Type B pancreatic cell (in vitro differentiated cells): ENCODE results near the gene MRPS18C. TPM values are rescaled to one million over a fixed set of nuclear protein-coding genes. Genes with fewer than 3 reads are reported as not detected.

Source experiments
- DNase-seq: peaks from one replicate; pipeline ENCODE4 v3.0.0; 2021; ENCODE audit warnings: mixed read lengths; ENCODE audit not compliant: unreplicated experiment; ENCODE audit errors: extremely low spot score
- H3K27ac Mint-ChIP-seq: 2 replicates; pipeline ENCODE4 v1.8.0; 2021; ENCODE audit warnings: mild to moderate bottlenecking, mixed read lengths
- H3K27me3 Mint-ChIP-seq: 2 replicates; pipeline ENCODE4 v1.8.0; 2021; ENCODE audit warnings: mixed read lengths
- H3K36me3 Mint-ChIP-seq: 2 replicates; pipeline ENCODE4 v1.8.0; 2021; ENCODE audit warnings: mixed read lengths
- H3K4me1 Mint-ChIP-seq: one replicate; pipeline ENCODE4 v1.8.0; 2021; ENCODE audit warnings: mixed read lengths; ENCODE audit not compliant: unreplicated experiment
- H3K4me3 Mint-ChIP-seq: 2 replicates; pipeline ENCODE4 v1.8.0; 2021; ENCODE audit warnings: mild to moderate bottlenecking, mixed read lengths
- H3K9me3 Mint-ChIP-seq: 2 replicates; pipeline ENCODE4 v1.8.0; 2021; ENCODE audit warnings: mixed read lengths
- long read RNA-seq: library from polyadenylated mRNA; unstranded; transcript quantifications from one replicate; pipeline ENCODE4 v2.0.0, GENCODE V29; 2020
- total RNA-seq: library from RNA; stranded (reverse); gene quantifications from 2 replicates; pipeline ENCODE4 v1.2.1, GENCODE V29; 2021; ENCODE audit warnings: low replicate concordance
- TF ChIP-seq, protein P1 (sequence below): fragments of 200-600 bp; sonication (generic); conservative IDR thresholded peaks from 2 replicates; pipeline ENCODE4 v1.5.0; 2021; ENCODE audit warnings: antibody characterized with exemption, mild to moderate bottlenecking

Gene MRPS18C
- total RNA-seq: 47.8 and 50.1 TPM in 2 replicates
- long read RNA-seq, transcript MRPS18C-201 (6 exons, 1,643 nt): major isoform, 20 of 29 reads
- long read RNA-seq, partial matches to known transcripts: 0 of 29 reads
- long read RNA-seq, other reads (novel, unspliced or antisense): 5 of 29 reads

DNA sequence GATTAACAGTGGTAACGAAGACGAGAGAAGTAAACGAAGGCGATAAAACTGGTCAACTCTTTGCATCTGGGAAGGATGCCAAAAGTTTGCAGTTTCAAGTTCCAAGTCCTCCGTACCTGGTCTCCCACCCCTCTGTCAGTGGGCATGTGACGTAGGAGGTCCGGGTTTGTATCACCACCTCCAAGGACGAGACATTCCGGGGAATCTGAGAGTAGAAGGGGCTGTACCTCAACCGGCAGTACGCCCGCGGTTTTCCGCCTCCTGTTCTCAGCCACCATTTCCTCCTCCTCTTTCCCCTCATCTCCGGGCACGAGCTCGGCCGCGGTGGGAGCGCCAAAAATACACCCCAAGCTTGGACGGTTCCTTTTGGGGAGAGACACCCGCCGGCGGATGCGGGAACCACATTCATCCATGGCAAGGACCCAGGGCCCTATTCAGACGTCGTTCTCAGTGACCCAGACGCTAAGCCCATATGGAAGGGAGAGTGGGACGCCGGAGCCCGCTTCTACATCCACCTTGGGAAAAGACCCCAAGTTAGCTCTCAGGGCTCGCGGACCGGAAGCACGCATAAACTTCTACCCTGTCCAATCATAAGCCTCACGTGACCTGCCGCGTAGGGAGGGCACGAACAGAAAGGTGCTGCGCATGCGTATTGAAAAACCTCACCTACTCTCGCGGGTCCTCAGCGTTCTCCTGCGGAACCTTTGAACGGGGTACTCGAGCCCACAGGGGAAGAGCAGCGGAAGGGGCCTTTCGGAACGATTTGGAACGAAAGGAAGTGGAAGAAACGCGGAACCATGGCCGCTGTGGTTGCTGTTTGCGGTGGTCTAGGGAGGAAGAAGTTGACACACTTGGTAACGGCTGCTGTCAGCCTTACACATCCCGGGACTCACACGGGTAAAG is at the start of gene MRPS18C, which contains the start of gene HELQ:
Gene MRPS18C (plus strand): TSS at position 778 of the 903 bp plus-strand sequence. CDS start 20 bp downstream, at position 798.
Gene HELQ (minus strand): TSS at position 543 of the 903 bp plus-strand sequence. CDS start 130 bp downstream, at position 413.
- TF ChIP-seq, protein P1, sequence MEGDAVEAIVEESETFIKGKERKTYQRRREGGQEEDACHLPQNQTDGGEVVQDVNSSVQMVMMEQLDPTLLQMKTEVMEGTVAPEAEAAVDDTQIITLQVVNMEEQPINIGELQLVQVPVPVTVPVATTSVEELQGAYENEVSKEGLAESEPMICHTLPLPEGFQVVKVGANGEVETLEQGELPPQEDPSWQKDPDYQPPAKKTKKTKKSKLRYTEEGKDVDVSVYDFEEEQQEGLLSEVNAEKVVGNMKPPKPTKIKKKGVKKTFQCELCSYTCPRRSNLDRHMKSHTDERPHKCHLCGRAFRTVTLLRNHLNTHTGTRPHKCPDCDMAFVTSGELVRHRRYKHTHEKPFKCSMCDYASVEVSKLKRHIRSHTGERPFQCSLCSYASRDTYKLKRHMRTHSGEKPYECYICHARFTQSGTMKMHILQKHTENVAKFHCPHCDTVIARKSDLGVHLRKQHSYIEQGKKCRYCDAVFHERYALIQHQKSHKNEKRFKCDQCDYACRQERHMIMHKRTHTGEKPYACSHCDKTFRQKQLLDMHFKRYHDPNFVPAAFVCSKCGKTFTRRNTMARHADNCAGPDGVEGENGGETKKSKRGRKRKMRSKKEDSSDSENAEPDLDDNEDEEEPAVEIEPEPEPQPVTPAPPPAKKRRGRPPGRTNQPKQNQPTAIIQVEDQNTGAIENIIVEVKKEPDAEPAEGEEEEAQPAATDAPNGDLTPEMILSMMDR: peak; percentile 47
- no peaks in the 10 kb centered on the region for H3K9me3 Mint-ChIP-seq
- H3K27me3 Mint-ChIP-seq: no peaks in the 10 kb centered on the region
- peaks cover 18% of the 10 kb centered on the region for H3K4me1 Mint-ChIP-seq
- peak within 1 kb of the TSS; percentile 100 for H3K4me3 Mint-ChIP-seq
- DNase-seq: peak; percentile 94
- peaks cover 20% of the 10 kb centered on the region for H3K36me3 Mint-ChIP-seq
- H3K27ac Mint-ChIP-seq: peak within 1 kb of the TSS; percentile 99

DNA sequence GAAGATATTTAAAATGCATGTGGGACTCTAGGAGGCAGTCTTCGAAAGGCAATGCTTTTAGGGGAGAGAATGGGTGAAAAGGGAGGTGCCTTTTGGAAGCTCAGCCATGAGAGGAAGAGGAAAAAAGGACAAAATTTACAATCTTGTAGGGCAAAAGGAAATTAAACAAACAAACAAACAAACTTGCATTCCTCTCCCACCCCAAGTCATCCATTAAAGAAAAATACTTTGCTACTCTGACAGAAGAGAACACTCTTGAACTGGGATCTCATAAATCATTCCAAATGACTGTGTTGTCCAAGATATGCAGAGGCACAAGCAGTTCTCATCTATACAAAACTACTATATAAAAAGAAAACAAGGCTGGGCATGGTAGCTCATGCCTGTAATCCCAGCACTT is 47.0 kb upstream of the MRPS18C start:
- Mint-ChIP-seq H3K36me3 (peaks cover 18% of the 10 kb centered on the region), H3K9me3 (no peaks in the 10 kb centered on the region), H3K27ac (peak overlapping the region; percentile 85), H3K4me3 (peak overlapping the region; percentile 12), H3K27me3 (no peaks in the 10 kb centered on the region), H3K4me1 (no peaks in the 10 kb centered on the region)
- TF ChIP-seq, protein P1: no peak
- no peak for DNase-seq

DNA sequence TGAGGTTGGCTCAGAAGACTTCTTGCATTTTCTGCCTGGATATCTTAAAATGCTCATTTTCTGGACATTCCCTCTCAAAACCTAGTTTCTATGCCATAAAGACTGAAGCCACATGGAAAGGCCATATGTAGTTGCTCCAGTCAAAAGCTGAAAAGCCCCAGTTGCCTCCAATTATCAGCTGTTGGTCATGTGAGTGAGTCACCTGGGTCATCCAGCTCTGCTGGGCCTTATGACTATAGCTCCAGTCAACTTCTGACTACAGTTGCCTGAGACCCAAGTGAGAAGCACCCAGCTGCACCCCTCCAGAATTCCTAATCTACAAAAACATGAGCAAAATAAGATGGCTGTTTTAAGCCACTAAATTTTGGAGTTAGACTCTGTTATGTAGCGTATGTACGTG is 42.2 kb upstream of the MRPS18C start:
- no peak overlapping the region for H3K4me3 Mint-ChIP-seq
- no peaks in the 10 kb centered on the region for H3K9me3 Mint-ChIP-seq
- peak overlapping the region; percentile 68 for H3K27ac Mint-ChIP-seq
- H3K36me3 Mint-ChIP-seq: peaks cover 18% of the 10 kb centered on the region
- TF ChIP-seq, protein P1: no peak
- peaks cover 9% of the 10 kb centered on the region for H3K4me1 Mint-ChIP-seq
- DNase-seq: no peak
- no peaks in the 10 kb centered on the region for H3K27me3 Mint-ChIP-seq

DNA sequence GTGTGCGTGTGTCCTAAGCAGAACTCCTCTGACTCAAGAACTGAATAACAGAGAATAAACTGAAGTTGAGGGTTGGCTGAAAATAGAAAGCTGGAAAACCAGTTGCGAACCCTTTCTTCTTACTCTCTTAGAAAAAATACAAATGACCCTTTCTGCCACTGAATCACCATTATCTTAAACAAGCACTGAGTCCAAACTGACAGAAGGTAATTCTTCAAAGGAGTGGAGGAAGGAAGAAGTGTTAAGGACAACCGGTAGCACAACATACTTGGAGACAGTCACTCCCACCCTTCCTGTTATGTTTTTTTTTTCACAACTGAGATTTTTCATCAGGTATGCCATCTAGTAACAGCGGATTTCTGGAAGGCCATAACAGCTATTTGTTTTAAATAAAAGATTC is 38.3 kb upstream of the MRPS18C start:
- Mint-ChIP-seq H3K36me3 (peaks cover 24% of the 10 kb centered on the region), H3K27me3 (no peaks in the 10 kb centered on the region), H3K27ac (peak overlapping the region; percentile 92), H3K4me3 (peak overlapping the region; percentile 73), H3K9me3 (no peaks in the 10 kb centered on the region), H3K4me1 (peaks cover 9% of the 10 kb centered on the region)
- no peak for DNase-seq
- TF ChIP-seq, protein P1: no peak

DNA sequence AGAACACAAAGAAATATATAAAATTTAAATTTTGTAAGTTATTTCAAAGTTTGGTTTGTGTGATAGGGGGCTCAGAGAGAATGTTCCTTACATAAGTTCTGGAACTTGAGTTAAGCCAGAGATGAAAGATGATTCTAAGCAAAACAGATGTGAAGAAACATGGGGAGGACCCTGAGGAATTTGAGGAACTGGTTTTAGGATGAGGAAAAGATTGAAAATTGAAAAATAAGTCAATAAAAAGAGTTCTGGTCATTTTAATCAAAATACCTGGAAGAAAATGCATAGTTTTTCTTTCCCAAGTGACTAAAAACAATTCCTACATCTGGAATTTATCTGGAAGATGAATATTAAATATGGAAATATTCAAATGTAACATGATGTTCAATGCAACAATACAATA is 37.6 kb upstream of the MRPS18C start:
- Mint-ChIP-seq H3K4me3 (no peak overlapping the region), H3K27ac (peak overlapping the region; percentile 92), H3K4me1 (peaks cover 9% of the 10 kb centered on the region), H3K9me3 (no peaks in the 10 kb centered on the region), H3K27me3 (no peaks in the 10 kb centered on the region), H3K36me3 (peaks cover 19% of the 10 kb centered on the region)
- DNase-seq: no peak
- TF ChIP-seq, protein P1: no peak
